Kidney tubule cell (primary cell): ENCODE results near the gene BRD3OS.

Source experiments
- DNase-seq: peaks from one replicate; pipeline ENCODE4 v3.0.0-alpha.2; 2018; ENCODE audit warnings: low spot score

Gene BRD3OS, protein sequence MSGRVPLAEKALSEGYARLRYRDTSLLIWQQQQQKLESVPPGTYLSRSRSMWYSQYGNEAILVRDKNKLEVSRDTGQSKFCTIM

DNA sequence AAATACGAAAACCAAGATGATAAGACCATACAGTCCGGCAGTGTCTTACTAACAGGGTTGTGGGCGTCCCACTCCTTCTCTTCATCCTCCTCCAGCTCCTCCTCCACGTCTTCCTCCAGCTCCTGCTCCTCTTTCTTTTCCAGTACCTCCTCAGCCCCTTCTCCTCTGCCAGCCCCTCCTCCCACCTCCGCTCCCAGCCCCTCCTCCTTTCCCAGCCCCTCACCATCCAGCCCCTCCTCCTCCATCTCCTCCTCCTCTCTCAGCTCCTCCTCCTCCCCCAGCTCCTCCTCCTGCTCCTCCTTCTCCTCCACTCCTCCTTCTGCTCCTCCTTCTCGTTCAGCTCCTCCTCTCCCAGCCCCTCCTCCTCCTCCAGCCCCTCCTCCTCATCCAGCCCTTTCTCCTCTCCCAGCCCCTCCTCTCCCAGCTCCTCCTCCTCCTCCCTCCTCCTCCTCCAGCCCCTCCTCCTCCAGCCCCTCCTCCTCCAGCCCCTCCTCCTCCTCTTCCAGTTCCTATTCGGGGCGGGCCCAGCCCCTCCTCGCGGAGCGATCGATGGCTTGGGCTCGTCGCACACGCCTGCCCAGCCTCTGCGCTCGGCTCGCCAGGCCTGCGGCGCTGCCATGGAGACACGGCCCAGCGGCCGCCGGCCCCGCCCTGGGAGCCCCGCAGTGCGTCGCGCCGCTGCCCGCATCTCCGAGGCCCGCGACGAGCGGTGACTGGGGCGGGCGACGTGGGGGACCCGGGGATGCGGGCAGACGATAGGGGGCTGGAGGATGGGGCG, at the start of gene BRD3OS:
BRD3OS (plus strand) TSS at position 654 of the 778 bp plus-strand sequence. CDS start 1,267 bp downstream, outside the sequence.
- DNase-seq: peak; percentile 97

DNA sequence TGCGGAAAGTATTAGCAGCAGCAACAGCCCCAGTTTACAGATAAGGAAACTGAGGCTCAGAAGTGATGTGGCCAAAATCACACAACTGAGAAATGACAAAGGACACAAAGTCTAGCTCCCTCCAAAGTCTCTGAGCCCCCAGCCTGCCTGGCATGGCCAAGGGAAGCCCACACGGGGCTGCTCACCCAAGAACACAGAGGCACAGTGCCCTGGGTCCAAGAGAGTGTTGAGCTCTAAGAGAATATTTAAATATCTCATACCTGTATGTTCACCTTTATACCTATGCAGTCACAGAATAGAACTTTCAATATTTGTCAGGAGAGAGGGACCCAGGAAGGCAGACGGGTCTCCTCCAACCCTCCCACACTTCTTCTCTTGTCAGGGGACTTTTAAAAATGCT, 49.8 kb upstream of the BRD3OS start:
- no peak for DNase-seq

DNA sequence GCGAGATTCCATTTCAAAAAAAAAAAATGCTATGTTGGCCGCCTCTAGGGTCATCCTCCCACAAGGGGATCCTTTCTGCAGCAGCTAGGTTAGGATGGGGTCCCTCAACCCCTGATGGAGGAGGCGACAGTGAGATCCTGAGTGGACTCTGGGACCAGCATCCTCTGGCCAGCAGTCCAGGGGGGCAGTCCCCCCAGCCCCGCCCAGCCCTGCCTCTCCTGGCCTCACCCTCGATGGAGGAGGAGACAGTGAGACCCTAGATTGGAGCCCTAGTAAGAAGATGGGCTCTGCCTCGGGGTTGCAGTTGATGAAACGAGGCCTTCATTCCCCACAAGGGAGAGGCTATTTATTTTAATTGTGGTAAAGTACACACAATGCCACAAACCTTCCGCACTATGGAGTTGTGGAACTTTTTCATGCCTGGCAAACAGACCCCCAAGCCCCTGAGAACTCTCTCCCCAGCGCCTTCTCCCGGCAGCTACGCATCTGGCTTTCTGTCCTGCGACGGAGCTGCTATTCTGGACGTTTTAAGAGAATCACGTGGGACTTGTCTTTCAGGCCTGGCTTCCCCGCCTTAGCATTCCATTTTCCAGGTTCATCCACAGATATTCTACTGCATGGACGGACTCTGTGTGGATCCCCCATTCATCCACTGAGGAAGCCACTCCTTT, 49.0 kb upstream of the BRD3OS start:
- no peak for DNase-seq

DNA sequence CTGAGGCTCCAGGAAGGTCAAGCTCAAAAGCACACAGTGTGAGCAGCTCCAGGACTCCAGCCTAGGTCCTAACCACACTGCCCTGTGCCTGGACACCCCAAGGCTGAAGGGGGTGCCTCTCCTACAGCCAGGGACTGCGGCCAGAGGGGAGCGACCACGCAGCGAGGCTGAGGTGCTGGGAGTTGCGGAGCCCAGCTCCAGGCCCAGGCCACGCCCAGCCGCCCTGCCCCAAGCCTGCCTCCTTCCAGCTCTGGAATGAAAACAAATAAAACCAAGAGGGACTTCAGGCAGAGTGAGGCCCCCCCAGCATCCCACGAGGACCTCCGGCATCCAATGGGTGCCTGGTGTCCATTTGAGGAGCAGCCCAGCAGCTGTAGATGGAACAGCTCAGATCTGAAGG, 48.4 kb upstream of the BRD3OS start:
- no peak for DNase-seq

DNA sequence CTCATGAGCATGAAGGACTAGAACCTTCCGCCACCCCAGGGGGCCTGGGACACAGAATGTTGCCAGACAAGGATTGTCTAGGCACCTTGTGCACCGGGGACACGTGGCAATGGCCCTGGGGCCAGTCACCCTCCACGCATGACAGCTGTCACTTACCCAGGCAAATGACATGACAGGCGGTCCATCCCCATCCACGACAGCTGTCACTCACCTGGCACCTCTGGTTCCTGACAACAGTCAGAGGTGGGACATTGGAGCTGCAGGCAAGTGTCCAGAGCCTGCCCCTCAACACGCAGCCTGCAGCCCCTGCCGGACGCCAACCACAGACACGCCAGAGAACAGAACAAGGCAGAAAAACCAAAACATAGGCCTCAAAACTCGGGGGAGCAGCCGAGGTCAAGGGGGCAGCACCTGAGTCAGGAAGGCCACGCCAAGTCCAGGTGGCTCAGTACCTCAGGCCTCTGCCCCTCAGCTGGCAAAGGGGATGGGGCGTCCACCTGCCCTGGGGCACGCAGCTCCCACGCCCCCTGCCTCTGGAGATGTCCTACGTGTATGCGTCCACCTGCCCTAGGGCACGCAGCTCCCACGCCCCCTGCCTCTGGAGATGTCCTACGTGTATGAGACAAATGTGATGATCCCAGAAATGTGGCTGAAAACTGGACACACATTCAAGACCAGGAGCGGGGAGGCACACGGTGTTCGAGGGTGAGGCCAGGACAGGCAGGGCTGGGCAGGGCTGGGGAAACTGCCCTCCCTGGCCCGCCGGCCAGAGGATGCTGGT, 47.7 kb upstream of the BRD3OS start:
- no peak for DNase-seq

DNA sequence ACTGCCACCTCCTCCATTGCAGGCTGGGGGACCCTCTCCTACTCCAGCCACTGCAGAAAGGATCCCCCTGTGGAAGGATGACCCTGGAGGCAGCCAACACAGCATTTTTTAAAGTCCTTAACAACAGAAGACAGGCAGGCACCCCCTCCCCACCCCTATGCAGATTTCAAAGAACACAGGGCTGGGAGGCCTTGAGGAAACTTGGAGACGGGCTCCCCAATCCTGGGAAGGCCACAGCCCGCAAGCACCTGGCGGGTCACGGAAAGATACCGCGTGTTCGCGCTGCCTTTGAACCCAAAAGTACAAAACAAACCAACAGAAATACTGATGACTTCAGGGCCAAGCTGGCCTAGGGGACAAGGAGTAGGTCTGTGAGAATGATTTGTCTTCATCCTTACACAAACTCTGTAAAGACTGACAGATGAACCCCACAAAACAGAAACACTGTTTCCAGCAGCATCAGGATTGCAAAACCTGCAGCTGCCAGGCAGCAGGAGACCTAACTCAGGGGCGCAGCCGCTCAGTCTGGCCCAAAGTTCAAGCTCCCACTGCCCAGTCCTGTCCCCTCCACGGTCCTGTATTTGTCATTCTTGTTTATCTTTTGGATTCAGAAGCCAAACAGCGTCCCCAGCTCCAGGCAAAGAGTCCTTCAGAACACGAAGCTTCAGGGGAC, 46.9 kb upstream of the BRD3OS start:
- no peak for DNase-seq

DNA sequence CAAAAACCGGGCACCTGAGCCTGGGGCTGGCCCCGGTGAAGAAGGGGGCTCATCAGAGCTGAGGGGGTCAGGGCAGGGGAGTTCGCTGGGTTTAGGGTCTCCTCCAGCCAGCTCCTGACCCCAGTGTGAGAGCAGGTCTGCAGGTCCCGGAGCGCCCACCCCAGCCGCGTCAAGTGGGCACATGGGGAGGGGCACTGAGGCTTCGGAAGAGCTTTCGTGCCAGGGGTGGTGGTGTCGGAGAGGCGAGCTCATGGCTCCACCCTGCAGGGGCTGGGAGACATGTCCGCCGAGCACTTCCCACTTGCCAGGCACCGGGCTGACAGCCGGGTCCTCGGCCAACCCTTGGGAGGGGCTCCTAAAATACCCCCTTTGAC, 46.4 kb upstream of the BRD3OS start:
- DNase-seq: no peak

DNA sequence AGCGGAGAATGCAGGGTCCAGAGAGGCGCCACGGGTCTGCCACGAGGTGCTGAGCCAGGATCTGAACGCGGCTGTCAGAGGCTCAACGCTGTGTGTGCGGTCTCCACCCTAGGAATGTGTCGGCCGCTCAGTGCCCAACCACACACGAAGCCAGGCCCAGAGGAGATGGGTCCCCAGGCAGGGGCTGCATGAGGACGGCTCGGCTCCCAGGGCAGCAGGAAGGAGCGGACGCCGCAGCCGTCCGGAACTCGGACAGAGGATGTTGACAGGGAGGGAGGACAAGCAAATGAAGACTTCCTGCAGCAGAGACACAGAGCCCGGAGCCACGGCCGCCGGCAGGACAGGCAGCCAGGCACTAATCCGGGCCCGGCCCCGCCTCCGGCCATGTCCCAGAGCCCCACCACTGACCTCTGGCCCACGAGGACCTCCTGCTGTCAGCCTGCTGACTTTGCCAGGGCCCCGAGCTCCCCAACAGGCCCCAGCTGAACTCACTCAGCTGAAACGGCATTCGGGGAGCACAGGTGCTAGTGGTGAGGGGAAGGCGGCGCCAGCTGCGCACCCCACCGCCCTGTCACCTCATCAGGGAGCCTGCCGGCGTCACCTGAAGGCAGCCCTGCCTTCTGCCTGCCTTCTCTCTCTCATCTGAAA, 45.9 kb upstream of the BRD3OS start:
- DNase-seq: peak; percentile 38

DNA sequence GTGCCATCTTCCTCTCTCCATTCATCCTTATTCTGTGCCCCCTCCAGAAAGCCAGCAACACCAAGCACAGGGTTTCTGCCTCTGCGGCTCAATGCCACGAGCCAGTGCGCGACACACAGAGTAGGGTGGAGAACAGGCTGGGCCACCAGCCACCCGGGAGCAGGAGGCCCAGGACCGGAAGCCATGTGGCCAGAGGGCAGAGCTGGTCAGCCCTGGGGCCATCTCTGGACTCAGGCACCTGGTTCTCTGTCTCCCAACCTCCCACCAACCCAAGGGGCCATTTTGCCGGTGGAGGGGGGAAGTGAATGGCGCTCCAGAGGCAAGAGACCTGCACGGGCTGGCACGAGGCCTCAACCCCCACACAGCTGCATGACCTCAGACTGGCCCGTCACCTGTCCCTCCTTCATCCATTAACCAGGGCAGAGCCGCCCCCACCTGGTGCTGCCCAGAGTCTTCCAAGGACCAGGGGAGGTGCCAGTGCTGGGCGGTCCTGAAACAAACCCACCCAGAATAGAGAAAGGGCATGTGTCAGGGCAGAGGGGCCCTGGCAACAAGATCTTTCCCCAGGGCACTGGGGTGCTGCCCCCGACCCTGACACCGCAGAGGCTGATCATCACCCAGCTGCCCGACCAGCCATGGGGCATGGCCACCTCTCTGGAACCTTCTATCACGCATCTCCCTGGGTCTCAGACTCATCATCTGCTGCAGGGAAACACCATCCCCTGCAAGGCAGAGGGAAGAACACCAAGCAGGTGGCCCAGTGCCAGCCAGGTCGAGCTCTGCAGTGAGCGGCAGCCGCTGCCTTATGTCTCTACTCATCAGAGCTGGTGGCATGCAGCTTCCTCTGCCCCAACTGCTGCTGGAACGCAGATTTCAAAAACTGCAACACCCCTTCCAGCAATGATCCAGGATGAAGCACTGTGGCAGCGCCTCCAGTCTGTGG, 45.1 kb upstream of the BRD3OS start:
- DNase-seq: peak; percentile 51

DNA sequence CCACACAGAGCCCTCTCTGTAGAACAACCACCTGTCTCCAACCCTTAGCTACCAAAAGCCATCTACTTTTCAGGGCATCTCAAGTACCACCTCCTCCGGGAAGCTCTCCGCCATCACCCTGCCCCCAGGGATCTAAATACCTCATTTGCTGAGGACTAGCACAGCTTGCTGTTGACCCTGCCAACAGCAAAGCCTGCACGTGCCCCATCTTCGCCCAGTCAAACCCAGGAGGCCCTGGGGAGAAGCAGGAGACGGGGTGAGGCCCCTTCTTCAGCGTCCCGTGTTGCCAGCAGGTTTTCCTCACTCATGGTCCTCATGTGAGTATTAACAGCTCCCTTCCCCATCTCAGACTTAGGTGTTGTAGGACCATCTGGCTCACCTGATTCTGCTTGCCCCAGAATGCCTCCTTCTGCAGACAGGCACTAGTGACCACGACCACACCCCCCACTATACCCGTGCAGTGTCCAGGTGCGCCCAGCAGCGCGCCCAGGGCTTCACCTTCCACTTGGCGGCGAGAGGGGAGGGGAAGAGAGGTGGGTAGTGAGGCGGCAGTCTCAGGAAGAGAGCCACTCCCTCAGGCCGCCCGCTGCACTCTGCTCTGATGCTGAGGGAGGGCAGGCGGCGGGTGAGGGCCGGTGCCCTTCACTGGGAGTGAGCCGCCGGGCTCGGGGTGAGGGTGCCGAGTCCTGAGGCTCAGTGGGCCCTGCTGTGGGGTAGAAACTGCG, 44.3 kb upstream of the BRD3OS start:
- DNase-seq: no peak

DNA sequence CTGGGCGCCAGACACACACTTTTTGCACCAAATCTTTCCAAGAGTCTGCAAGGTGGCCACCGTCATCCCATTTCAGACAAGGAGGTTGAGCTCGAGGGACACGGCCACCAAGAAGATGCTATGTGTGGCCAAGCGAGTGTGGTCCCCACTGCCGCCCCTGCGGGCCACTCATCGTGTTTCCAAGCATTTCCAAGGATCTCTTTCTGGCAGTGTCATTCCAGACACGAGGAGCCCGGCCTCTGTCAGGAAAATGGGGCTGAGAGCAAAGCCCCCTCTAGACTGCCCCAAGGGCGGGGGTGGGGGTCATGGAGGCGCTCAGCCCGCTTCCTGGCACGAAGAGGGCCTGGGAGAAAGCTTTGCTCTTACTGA, 43.7 kb upstream of the BRD3OS start:
- DNase-seq: no peak

DNA sequence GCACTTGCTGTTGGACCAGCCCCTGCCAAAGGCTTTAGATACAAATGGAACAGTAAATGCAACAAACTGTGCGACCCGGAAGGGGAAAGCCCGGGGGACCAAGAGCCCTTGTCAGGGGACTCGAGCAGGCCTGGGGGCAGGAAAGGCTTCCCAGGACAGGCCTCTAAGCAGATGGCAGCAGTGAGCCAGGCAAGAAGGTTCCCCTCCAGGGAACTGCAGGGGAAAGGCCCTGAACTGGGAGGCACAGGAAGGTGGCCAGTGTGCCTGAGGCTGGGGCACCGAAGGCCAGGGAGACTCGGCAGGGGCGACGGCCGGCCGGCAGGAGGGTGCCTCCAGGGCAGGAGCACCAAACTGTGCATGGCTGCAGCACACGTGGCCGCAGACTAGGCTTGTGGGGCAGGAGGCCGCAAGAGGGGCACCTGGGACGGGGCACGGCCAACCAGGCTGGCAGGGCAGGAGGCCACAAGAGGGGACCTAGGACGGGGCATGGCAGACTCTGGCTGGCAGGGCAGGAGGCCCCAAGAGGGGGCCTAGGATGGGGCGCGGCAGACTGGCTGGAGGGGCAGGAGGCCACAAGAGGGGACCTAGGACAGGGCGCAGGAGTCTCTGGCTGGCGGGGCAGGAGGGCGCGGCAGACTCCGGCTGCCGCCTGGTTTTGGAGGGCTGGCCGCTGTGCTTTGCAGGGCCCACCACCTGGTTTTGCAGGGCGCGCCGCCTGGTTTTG, 43.2 kb upstream of the BRD3OS start:
- DNase-seq: no peak

DNA sequence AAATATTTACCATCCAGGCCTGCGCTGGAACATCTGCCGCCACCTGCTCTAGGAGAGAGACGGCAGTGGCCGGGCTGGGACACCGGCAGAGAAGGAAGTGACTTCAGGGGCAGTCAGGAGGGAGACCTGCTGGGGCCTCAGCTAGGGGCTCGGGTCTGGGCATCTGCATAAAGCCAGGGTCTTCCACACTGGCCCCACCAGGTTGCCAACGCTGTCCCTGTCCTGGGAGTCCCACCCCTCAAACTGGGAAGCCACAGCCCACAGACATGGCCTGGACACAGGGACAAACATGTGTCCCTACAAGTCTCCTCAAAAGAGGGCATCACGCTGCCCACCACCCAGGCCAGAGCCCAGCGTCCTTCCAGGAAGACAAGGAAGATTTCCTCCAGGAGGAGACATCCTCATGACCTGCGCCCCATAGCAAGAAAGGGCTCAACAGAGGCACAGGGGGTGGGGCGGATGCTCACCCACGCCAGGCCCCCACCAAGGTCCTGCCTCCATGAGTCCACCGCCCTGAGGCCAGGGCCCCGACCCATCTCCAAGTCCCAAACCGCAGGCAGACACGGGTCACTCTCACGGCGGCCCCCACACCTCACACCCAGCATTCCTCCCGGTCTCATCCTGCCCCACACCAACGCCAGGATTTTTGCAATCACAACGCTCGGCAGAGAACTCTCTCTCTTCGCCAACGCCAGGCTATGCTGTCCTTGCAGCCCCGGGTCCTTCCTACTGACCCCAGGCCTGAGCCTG, 42.1 kb upstream of the BRD3OS start:
- no peak for DNase-seq

DNA sequence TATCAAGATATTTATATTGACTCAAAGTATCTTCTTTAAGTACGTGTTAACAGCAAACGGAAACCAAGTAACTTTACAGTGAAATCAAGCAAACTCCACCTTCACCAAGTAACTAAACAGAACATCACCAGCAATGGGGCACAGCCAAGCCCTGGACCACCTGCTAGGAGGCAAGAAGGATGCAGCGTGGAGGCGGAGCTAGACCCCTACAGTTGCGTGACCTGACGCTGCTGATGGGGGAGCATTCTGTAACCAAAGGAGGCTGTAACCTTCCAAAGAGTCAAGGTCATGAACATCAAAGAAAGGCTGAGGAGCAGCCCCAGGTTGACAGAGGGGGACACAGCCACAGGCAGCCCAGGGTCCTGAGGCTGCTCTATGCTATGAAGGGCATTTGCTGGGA, 39.2 kb upstream of the BRD3OS start:
- no peak for DNase-seq

DNA sequence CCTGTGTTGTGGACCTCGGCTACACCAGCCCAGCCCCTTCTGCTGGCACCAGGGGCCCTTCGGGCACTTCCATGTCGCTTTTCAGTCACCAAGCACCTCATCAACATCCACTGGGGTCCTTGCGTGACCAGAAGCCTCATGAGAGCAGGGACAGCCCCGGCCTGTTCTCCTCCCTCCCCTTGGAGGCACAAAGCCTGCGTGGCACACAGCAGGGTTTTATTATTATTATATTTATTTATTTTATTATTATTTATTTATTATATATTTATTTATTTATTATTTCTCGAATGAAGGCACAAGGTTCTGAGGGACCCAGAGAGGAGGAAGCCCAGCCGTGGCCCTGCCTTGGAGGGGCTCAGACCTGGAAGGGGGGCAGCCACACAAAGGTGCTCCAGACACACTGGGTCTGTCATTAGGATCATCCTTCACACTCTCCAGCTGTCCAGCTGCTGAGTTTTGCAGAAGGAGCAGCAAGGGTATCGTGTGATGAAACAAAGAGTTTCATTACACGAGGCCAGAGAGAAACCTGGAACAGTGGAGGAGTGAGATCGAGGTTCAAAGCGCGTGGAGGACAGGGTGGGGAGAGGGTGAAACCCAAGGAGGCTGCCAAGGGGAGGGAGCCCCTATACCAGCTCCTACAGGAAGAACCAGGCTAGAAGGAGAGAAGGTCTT, 38.4 kb upstream of the BRD3OS start:
- DNase-seq: no peak

DNA sequence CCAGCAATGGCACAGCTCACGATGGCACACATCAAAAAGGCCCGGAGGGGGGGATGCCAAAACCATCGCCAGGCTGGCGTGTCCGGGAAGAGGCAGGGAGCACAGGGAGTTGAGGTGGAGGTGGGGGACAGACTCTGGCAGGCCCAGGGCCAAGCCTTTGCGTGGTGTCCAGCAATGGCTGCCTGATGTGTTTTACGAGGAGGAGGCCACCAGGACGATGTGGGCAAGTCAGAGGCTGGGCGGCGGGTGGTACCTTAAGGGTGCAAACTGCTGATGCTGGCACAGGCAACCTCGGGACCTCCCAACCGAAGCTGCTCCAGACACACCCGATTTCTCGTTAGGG, 37.9 kb upstream of the BRD3OS start:
- DNase-seq: no peak

DNA sequence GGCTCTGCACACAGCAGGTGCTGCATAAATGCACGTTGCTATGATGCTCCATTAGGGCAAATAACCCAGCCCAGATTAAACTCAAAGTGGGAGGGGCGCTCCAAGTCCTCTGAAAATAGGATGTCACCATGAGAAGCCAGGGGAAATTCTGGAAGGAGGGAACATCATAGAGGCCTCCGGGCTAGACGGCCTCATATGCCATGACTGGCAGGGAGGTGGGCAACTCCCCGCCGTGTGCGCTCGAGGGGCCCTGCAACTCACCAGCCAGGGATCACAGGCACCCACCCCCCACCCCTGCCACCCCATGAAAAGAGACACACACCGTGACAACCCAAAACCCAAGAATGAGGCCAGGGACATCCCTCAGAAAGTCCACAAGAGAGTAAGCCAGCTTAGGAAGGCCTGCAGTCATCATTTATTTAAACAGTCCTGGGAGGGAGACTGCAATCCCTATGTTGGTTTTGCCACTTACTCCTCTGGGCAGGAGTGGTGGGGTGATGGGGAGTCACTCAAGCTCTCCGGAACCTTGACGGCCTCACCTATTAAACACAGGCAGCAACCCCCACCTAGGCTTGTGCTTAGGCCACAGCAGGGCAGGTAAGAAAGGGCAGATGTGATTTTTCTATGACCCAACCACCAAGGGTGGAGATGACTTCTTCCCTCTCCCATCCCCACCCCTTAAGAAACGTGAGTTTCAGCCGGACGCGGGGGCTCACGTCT, 37.2 kb upstream of the BRD3OS start:
- no peak for DNase-seq
